ENCODE data around the gene SH3BP5. TPM values are rescaled to one million over a fixed set of nuclear protein-coding genes. Genes with fewer than 3 reads are reported as not detected.

Gene SH3BP5
- total RNA-seq, 1 donor from 2014 or later = 110 TPM

GRCh38 chr3:15281817-15282216 lies 50.6 kb downstream of the SH3BP5 start:
- DNase-seq = no peak
- H3K9me3 ChIP-seq = no peaks in the 10 kb centered on the region
- no peak for TF ChIP-seq CTCF (IDR thresholded peaks at IDR 0.05)
- no peak overlapping the region for H3K27ac ChIP-seq
- no peak for ATAC-seq
- intact Hi-C loops (cut with DNase I) = no loop called here
- no peaks in the 10 kb centered on the region for H3K36me3 ChIP-seq
- H3K4me3 ChIP-seq = no peak overlapping the region
- H3K4me1 ChIP-seq = peaks cover 14% of the 10 kb centered on the region
- no peaks in the 10 kb centered on the region for H3K27me3 ChIP-seq

- no peak for TF ChIP-seq CTCF (IDR thresholded peaks at IDR 0.05)
- peak; percentile 71 for ATAC-seq
- DNase-seq = no peak
- H3K4me3 ChIP-seq = no peak overlapping the region
- no peaks in the 10 kb centered on the region for H3K9me3 ChIP-seq
- intact Hi-C loops (cut with DNase I) = no loop called here
- no peaks in the 10 kb centered on the region for H3K36me3 ChIP-seq
- no peak overlapping the region for H3K27ac ChIP-seq
- H3K27me3 ChIP-seq = no peaks in the 10 kb centered on the region
- peaks cover 9% of the 10 kb centered on the region for H3K4me1 ChIP-seq
These were observed 51.4 kb downstream of the SH3BP5 start for GRCh38 chr3:15280853-15281532.

- ATAC-seq (no peak), DNase-seq (no peak)
- intact Hi-C loops (cut with DNase I) = no loop called here
- H3K27ac ChIP-seq = no peak overlapping the region
- H3K4me1 ChIP-seq = peaks cover 9% of the 10 kb centered on the region
- H3K4me3 ChIP-seq = no peak overlapping the region
- no peaks in the 10 kb centered on the region for H3K27me3 ChIP-seq
- no peaks in the 10 kb centered on the region for H3K36me3 ChIP-seq
- no peaks in the 10 kb centered on the region for H3K9me3 ChIP-seq
- TF ChIP-seq CTCF (IDR thresholded peaks at IDR 0.05) = no peak
These were observed 52.5 kb downstream of the SH3BP5 start for GRCh38 chr3:15279671-15280402.

- DNase-seq = no peak
- Histone ChIP-seq H3K27ac (no peak overlapping the region), H3K9me3 (no peaks in the 10 kb centered on the region), H3K4me3 (no peak overlapping the region), H3K36me3 (no peaks in the 10 kb centered on the region), H3K4me1 (peaks cover 5% of the 10 kb centered on the region), H3K27me3 (no peaks in the 10 kb centered on the region)
- intact Hi-C loops (cut with DNase I) = no loop called here
- no peak for TF ChIP-seq CTCF (IDR thresholded peaks at IDR 0.05)
- no peak for ATAC-seq
These were observed 53.2 kb downstream of the SH3BP5 start for GRCh38 chr3:15279205-15279604.

- DNase-seq (no peak), ATAC-seq (no peak)
- TF ChIP-seq CTCF (IDR thresholded peaks at IDR 0.05) = no peak
- Histone ChIP-seq H3K27me3 (no peaks in the 10 kb centered on the region), H3K27ac (no peak overlapping the region), H3K36me3 (no peaks in the 10 kb centered on the region), H3K4me1 (peaks cover 5% of the 10 kb centered on the region), H3K4me3 (no peak overlapping the region), H3K9me3 (no peaks in the 10 kb centered on the region)
- intact Hi-C loops (cut with DNase I) = no loop called here
These were observed 54.4 kb downstream of the SH3BP5 start for GRCh38 chr3:15277861-15278500.

All from upper lobe of right lung (tissue), 1 donor.